Measurements from ENCODE around the gene SELENOO. TPM values are rescaled to one million over a fixed set of nuclear protein-coding genes. Genes with fewer than 3 reads are reported as not detected.

The SELENOO gene
- total RNA-seq, 4 donors from 2014 or later = 48.7 to 101 (median 74.0) TPM

- H3K27ac ChIP-seq = no peak overlapping the region
- DNase-seq = no peak
- no peak for TF ChIP-seq CTCF (IDR thresholded peaks at IDR 0.05)
- no peak for TF ChIP-seq POLR2A (IDR thresholded peaks at IDR 0.05)
- no peaks in the 10 kb centered on the region for H3K9me3 ChIP-seq
- no peaks in the 10 kb centered on the region for H3K36me3 ChIP-seq
- H3K27me3 ChIP-seq = peaks cover 0 to 15% of the 10 kb centered on the region in 2 donors
- H3K4me3 ChIP-seq = peak overlapping the region; percentile 14 to 59 (median 51)
- H3K4me1 ChIP-seq = peaks cover 0 to 20% (median 12%) of the 10 kb centered on the region in 4 donors
Measured at GRCh38 chr22:50260434-50260800, 59.6 kb downstream of the SELENOO start.

DNA sequence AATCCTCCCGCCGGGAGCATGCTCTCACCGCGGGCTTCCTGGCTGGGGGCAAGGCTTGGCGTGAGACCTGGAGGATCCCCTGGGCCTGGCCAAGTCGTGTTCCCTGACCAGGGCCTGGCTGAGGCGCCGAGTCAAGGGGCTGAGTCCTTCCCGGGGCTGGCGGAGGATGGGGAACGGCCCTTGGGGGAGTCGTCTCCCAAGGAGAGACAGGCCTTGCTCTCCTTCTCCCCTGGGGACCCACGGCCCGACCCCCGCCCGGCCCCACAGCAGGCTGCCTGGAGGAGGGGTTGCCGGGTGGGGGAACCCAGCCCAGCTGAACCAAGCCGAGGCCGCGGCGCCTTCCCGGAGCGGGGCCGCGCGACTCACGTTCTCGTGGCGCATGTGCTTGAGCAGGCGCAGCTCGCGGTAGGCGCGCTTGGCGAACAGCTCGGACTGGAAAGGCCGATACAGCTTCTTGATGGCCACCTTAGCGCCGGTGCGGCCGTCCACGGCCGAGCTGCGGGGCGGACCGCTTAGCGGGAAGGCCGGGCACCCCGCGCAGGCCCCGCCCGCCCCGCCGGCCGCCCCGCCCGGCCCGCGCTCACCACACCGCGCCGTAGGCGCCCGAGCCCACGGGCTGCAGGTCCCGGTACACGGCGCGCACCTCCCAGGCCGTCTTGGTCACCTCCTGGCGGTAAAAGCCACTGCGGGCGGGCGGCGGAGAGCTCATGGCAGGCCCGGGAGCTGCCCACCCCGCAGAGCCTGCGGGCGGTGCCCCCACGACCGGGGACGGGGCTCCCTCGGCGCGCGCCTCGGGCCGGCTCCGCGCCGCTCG is 60.2 kb downstream of the SELENOO start:
- TF ChIP-seq CTCF (IDR thresholded peaks at IDR 0.05) (no peak), POLR2A (IDR thresholded peaks at IDR 0.05) (no peak)
- no peak for DNase-seq
- Histone ChIP-seq H3K36me3 (no peaks in the 10 kb centered on the region), H3K4me3 (peak overlapping the region; percentile 20 to 59 (median 51)), H3K9me3 (no peaks in the 10 kb centered on the region), H3K27me3 (peaks cover 0 to 15% of the 10 kb centered on the region in 2 donors), H3K27ac (peak overlapping the region in 1 of 4 donors; percentile 52), H3K4me1 (peaks cover 0 to 20% (median 12%) of the 10 kb centered on the region in 4 donors)

- DNase-seq = no peak
- Histone ChIP-seq H3K4me3 (peak within 1 kb of the TSS; percentile 20 to 59 (median 51)), H3K4me1 (peaks cover 0 to 20% (median 12%) of the 10 kb centered on the region in 4 donors), H3K27me3 (peaks cover 0 to 15% of the 10 kb centered on the region in 2 donors), H3K27ac (peak within 1 kb of the TSS in 2 of 4 donors; percentile 2 to 52), H3K36me3 (no peaks in the 10 kb centered on the region), H3K9me3 (no peaks in the 10 kb centered on the region)
- TF ChIP-seq POLR2A (IDR thresholded peaks at IDR 0.05) (no peak), CTCF (IDR thresholded peaks at IDR 0.05) (no peak)
Measured at GRCh38 chr22:50261615-50262459, 61.0 kb downstream of the SELENOO start, which contains the start of gene MAPK12. Gene MAPK12 (minus strand): TSS chr22:50261683. CDS start chr22:50261509, 174 bp downstream.

- Histone ChIP-seq H3K27me3 (peaks cover 0 to 15% of the 10 kb centered on the region in 2 donors), H3K27ac (no peak overlapping the region), H3K4me1 (peaks cover 0 to 26% (median 12%) of the 10 kb centered on the region in 4 donors), H3K9me3 (no peaks in the 10 kb centered on the region), H3K36me3 (no peaks in the 10 kb centered on the region), H3K4me3 (no peak overlapping the region)
- no peak for TF ChIP-seq POLR2A (IDR thresholded peaks at IDR 0.05)
- TF ChIP-seq CTCF (IDR thresholded peaks at IDR 0.05) = no peak
- DNase-seq = no peak
Measured at GRCh38 chr22:50262460-50262911, 61.7 kb downstream of the SELENOO start.

GRCh38 chr22:50262973-50263617 is 62.3 kb downstream of the SELENOO start:
- DNase-seq = no peak
- TF ChIP-seq CTCF (IDR thresholded peaks at IDR 0.05) (no peak), POLR2A (IDR thresholded peaks at IDR 0.05) (no peak)
- H3K27ac ChIP-seq = no peak overlapping the region
- H3K4me1 ChIP-seq = peaks cover 0 to 32% (median 17%) of the 10 kb centered on the region in 4 donors
- H3K27me3 ChIP-seq = peaks cover 0 to 15% of the 10 kb centered on the region in 2 donors
- H3K9me3 ChIP-seq = no peaks in the 10 kb centered on the region
- no peaks in the 10 kb centered on the region for H3K36me3 ChIP-seq
- H3K4me3 ChIP-seq = no peak overlapping the region

Data from Peyer's patch (tissue), 4 donors.